HFFc6 (cell line): Measurements from ENCODE around the gene CERK. TPM values are rescaled to one million over a fixed set of nuclear protein-coding genes. Genes with fewer than 3 reads are reported as not detected.

ENCODE experiments used
- DNase-seq: peaks from one replicate; pipeline ENCODE4 v3.0.0-alpha.2; 2018
- H3K27ac Mint-ChIP-seq: 2 replicates; pipeline ENCODE4 v1.8.0; 2020; ENCODE audit warnings: mild to moderate bottlenecking, mixed read lengths
- H3K27me3 Mint-ChIP-seq: 2 replicates; pipeline ENCODE4 v1.8.0; 2021; ENCODE audit warnings: mild to moderate bottlenecking, moderate library complexity, mixed read lengths; ENCODE audit not compliant: insufficient read depth
- H3K36me3 Mint-ChIP-seq: 2 replicates; pipeline ENCODE4 v1.8.0; 2021; ENCODE audit warnings: low read depth, mixed read lengths
- H3K4me1 Mint-ChIP-seq: 2 replicates; pipeline ENCODE4 v1.8.0; 2020; ENCODE audit warnings: low read depth, mixed read lengths
- H3K4me3 Mint-ChIP-seq: 2 replicates; pipeline ENCODE4 v1.8.0; 2020; ENCODE audit warnings: mild to moderate bottlenecking, moderate library complexity, mixed read lengths
- H3K9me3 Mint-ChIP-seq: 2 replicates; pipeline ENCODE4 v1.8.0; 2020; ENCODE audit warnings: mild to moderate bottlenecking, mixed read lengths
- total RNA-seq, 6 experiments: library from RNA; stranded (reverse); fragmentation: NEBNext Ultra II Directional; extraction: Animal tissue kit (Norgen Biotek cat#: 25700); gene quantifications; 2 replicates in 1 of 6; 3 replicates in 5 of 6; pipeline ENCODE4 v1.2.3, GENCODE V29; 2021
- TF ChIP-seq, protein P1 (sequence below): fragments of 200-600 bp; sonication (generic); IDR thresholded peaks from 2 replicates; pipeline ENCODE4 v1.5.0; 2021; ENCODE audit warnings: antibody characterized with exemption, mild to moderate bottlenecking

The CERK gene
- total RNA-seq, 6 experiments from 2014 or later: 49.1 to 54.8 (median 52.0) TPM

DNA sequence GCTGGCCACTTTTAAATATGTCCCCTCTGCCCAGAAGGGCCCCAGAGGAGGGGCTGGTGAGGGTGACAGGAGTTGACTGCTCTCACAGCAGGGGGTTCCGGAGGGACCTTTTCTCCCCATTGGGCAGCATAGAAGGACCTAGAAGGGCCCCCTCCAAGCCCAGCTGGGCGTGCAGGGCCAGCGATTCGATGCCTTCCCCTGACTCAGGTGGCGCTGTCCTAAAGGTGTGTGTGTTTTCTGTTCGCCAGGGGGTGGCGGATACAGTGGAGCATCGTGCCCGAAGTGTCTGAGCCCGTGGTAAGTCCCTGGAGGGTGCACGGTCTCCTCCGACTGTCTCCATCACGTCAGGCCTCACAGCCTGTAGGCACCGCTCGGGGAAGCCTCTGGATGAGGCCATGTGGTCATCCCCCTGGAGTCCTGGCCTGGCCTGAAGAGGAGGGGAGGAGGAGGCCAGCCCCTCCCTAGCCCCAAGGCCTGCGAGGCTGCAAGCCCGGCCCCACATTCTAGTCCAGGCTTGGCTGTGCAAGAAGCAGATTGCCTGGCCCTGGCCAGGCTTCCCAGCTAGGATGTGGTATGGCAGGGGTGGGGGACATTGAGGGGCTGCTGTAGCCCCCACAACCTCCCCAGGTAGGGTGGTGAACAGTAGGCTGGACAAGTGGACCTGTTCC is 71.3 kb downstream of the CERK start:
- Mint-ChIP-seq H3K9me3 (no peaks in the 10 kb centered on the region), H3K4me3 (no peak overlapping the region), H3K36me3 (no peaks in the 10 kb centered on the region), H3K27me3 (peaks cover 2% of the 10 kb centered on the region), H3K27ac (no peak overlapping the region), H3K4me1 (no peaks in the 10 kb centered on the region)
- DNase-seq: no peak
- TF ChIP-seq, protein P1, sequence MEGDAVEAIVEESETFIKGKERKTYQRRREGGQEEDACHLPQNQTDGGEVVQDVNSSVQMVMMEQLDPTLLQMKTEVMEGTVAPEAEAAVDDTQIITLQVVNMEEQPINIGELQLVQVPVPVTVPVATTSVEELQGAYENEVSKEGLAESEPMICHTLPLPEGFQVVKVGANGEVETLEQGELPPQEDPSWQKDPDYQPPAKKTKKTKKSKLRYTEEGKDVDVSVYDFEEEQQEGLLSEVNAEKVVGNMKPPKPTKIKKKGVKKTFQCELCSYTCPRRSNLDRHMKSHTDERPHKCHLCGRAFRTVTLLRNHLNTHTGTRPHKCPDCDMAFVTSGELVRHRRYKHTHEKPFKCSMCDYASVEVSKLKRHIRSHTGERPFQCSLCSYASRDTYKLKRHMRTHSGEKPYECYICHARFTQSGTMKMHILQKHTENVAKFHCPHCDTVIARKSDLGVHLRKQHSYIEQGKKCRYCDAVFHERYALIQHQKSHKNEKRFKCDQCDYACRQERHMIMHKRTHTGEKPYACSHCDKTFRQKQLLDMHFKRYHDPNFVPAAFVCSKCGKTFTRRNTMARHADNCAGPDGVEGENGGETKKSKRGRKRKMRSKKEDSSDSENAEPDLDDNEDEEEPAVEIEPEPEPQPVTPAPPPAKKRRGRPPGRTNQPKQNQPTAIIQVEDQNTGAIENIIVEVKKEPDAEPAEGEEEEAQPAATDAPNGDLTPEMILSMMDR: peak; percentile 21; the same call in 1 of the 2 replicates

DNA sequence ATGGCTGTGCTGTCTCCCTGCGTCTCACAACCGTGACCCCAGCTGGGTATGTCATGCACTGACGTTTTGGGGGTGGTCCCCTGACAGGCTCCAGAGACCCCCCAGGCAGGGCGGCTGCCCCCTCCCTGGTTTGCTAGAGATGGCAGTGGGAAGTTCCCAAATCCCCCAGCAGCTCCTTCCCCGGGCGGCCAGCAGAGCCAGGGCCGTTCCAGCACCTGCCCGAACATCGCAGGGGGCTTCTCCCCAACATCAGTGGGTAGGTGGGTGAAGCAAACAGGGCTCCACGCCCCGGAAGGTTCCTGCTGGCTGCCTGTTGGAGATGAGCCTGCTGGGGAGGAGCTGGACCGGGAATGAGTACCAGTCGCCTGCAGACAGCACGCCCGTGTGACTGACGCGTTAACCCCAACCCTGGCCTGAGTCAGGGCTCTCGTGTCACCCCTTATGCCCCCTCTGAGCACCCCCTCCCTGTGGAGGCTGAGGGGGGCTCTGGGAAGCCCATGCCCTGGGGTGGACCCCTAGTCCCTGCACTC is 72.2 kb downstream of the CERK start:
- TF ChIP-seq, protein P1: no peak
- Mint-ChIP-seq H3K4me1 (no peaks in the 10 kb centered on the region), H3K27me3 (peaks cover 2% of the 10 kb centered on the region), H3K27ac (no peak overlapping the region), H3K9me3 (no peaks in the 10 kb centered on the region), H3K4me3 (no peak overlapping the region), H3K36me3 (no peaks in the 10 kb centered on the region)
- DNase-seq: no peak

DNA sequence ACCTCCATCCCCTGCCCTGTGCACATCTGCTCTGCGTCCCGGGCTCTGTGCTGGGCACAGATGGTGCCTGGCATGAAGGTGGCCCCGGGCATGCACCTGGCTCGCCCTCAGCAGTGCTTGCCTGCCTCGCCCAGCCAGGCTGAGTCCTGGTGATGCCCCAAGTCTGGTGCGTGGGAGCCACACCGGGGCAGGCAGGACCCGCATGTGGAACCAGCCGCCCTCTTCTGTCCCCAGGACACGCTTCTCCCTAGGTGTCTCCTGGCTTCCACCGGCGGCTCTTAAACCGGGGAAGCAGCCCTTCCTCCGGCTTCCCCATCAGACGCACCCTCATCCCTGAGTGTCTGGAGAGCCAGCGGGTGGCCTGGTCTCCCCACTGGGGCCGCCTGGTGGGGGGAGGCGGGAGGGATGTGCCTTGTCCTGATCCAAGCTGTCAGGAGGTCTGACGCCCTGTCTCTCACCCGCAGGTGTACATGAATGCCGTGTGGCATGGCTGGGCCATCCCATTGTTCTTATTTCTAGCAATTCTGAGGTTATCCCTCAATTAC is 72.8 kb downstream of the CERK start:
- H3K4me3 Mint-ChIP-seq: no peak overlapping the region
- H3K27ac Mint-ChIP-seq: no peak overlapping the region
- TF ChIP-seq, protein P1: no peak
- H3K36me3 Mint-ChIP-seq: no peaks in the 10 kb centered on the region
- no peaks in the 10 kb centered on the region for H3K4me1 Mint-ChIP-seq
- peaks cover 2% of the 10 kb centered on the region for H3K27me3 Mint-ChIP-seq
- no peak for DNase-seq
- no peaks in the 10 kb centered on the region for H3K9me3 Mint-ChIP-seq

DNA sequence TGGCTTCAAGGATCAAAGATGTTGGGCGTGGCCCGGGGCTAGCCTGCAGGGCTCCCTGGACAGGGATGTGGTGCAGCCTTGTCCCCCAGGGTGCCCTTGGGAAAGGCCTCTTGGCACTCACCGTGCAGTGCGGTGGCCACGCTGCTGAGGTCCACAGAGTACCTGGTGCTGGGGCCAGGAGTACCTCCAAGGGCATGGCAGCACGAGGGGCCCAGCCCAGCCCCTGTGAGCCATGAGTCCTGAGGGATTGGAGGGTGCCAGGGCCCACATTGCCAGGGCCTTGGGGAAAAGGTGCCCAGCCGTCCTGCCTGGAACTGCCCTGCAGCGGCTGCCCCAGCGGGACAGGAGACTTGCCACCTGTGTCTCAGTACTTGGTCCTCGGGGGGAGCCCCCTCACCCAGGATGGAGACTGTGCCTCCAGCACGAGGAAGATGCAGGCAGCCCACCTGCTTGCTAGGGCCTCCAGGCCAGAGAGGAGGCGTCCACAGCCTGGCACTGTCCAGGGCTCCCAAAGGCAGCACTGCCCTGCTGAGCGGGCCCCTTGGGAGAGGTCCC is 73.7 kb downstream of the CERK start:
- Mint-ChIP-seq H3K4me3 (no peak overlapping the region), H3K27me3 (peaks cover 2% of the 10 kb centered on the region), H3K36me3 (no peaks in the 10 kb centered on the region), H3K4me1 (no peaks in the 10 kb centered on the region), H3K27ac (no peak overlapping the region), H3K9me3 (no peaks in the 10 kb centered on the region)
- TF ChIP-seq, protein P1: no peak
- no peak for DNase-seq

DNA sequence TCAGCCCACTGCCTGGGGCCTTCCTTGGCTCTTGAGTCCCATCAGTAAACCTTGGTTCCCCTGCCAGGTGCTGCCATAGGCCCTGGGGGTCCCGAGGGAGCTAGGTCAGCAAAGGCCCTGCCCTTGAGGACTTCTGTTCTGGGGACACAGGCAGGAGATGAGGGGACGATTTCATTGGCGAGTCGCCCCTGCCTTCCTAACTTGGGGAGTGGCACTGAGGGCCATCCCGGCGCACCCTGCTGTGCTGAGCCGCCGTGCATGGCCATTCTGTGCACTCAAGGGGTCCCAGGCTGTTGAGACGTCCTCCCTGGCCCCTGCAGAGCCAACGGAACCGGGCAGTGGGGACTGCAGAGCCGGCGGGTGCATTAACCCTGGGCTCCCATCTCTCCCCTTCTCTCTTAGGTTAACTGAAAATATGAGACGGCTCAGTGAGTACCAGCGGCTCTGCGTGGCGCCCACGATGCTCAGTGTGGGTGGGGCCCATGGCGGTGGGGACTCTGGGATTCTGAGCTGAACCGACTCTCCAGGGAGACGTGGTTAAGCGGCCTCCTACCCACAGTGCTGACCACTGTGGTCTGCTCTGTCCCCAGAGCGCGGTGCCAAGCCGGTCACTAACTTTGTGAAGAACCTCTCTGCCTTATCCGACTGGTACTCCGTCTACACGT is 74.5 kb downstream of the CERK start:
- H3K9me3 Mint-ChIP-seq: no peaks in the 10 kb centered on the region
- no peak overlapping the region for H3K4me3 Mint-ChIP-seq
- TF ChIP-seq, protein P1: no peak
- no peaks in the 10 kb centered on the region for H3K36me3 Mint-ChIP-seq
- H3K4me1 Mint-ChIP-seq: no peaks in the 10 kb centered on the region
- no peak for DNase-seq
- no peak overlapping the region for H3K27ac Mint-ChIP-seq
- H3K27me3 Mint-ChIP-seq: peaks cover 2% of the 10 kb centered on the region
